SU-DHL-6 (cell line): ENCODE results near the gene DIPK1A.

Experiments used
- H2AFZ ChIP-seq: fragments of 200-600 bp; sonication (generic); 2 replicates; pipeline ENCODE4 v1.6.1; 2014; ENCODE audit warnings: low read depth, mild to moderate bottlenecking, moderate library complexity, mixed read lengths, antibody characterized with exemption, low read length; ENCODE audit not compliant: severe bottlenecking
- H3F3A ChIP-seq: fragments of 200-600 bp; shearing (Covaris generic); 2 replicates; pipeline ENCODE4 v1.6.0; 2016; ENCODE audit warnings: antibody characterized with exemption, mild to moderate bottlenecking; ENCODE audit not compliant: insufficient read depth
- H3K27ac ChIP-seq: fragments of 200-600 bp; sonication (generic); 2 replicates; pipeline ENCODE4 v1.5.1; 2016; ENCODE audit warnings: low read depth, mild to moderate bottlenecking, low read length, moderate library complexity, mixed read lengths
- H3K27me3 ChIP-seq: fragments of 200-600 bp; sonication (generic), shearing (Covaris generic); 2 replicates; pipeline ENCODE4 v1.6.0; 2014; ENCODE audit warnings: mild to moderate bottlenecking, low read length
- H3K36me3 ChIP-seq: fragments of 200-600 bp; sonication (generic); 2 replicates; pipeline ENCODE4 v1.6.1; 2014; ENCODE audit warnings: mild to moderate bottlenecking, low read length, mixed read lengths
- H3K4me2 ChIP-seq: fragments of 300-600, 200-600 bp; shearing (Covaris generic), sonication (generic); 2 replicates; pipeline ENCODE4 v1.6.0; 2014; ENCODE audit warnings: low read length, low read depth, mild to moderate bottlenecking; ENCODE audit not compliant: poor library complexity, severe bottlenecking
- H3K4me3 ChIP-seq: fragments of 200-600 bp; sonication (generic); 2 replicates; pipeline ENCODE4 v1.5.1; 2014; ENCODE audit warnings: antibody characterized with exemption, low read length, mild to moderate bottlenecking, mixed read lengths; ENCODE audit not compliant: insufficient read depth, poor library complexity, severe bottlenecking
- H3K79me2 ChIP-seq: fragments of 200-600 bp; sonication (generic); 2 replicates; pipeline ENCODE4 v1.6.1; 2014; ENCODE audit warnings: mild to moderate bottlenecking, low read length, moderate library complexity; ENCODE audit not compliant: insufficient read depth
- H3K9ac ChIP-seq: fragments of 200-600 bp; sonication (generic); 2 replicates; pipeline ENCODE4 v1.7.0; 2014; ENCODE audit warnings: mild to moderate bottlenecking, low read length
- H3K9me2 ChIP-seq: fragments of 200-600 bp; sonication (generic); replicated peaks from 2 replicates; pipeline ENCODE4 v1.6.1; 2014; ENCODE audit warnings: low read length; ENCODE audit not compliant: insufficient read depth
- H3K9me3 ChIP-seq: fragments of 200-600 bp; sonication (generic); 2 replicates; pipeline ENCODE4 v1.6.1; 2014; ENCODE audit warnings: low read length, mixed read lengths; ENCODE audit not compliant: insufficient read depth
- H4K20me1 ChIP-seq: fragments of 200-600 bp; sonication (generic); 2 replicates; pipeline ENCODE4 v1.6.1; 2014; ENCODE audit warnings: low read depth, mild to moderate bottlenecking, antibody characterized with exemption, low read length, moderate library complexity, mixed read lengths
- CTCF ChIP-seq: fragments of 200-600 bp; sonication (generic); IDR thresholded peaks from one replicate; pipeline ENCODE4 v1.5.1; 2017; ENCODE audit warnings: antibody characterized with exemption, mild to moderate bottlenecking, low read length, moderate library complexity; ENCODE audit not compliant: insufficient read depth, poor library complexity, severe bottlenecking
- EZH2phosphoT487 ChIP-seq: fragments of 200-600 bp; sonication (generic), shearing (Covaris generic); conservative IDR thresholded peaks from 2 replicates; pipeline ENCODE4 v1.6.1; 2018; ENCODE audit warnings: mild to moderate bottlenecking, antibody characterized with exemption, low read length, moderate library complexity, mixed read lengths

DIPK1A gene

DNA sequence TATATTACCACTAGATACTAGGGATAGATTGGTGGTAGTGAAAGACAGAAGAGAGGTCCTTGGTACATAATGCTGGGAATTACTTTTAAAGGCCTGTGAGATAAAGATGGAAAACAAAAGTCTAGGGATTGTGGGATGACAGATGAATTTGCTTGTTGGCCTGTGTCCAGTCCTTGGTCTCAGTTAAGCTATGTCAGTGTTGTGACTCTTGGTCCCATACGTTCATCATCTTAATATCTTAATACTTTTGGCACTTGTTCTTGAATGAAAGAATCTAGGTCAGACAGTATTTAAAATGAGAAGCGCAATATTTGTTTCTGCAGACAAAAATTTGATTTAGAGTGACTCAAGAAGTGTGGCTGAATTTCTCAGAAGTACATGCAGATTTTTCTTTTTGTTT is 121.8 kb downstream of the DIPK1A start:
- H3K9me2 ChIP-seq: no peaks in the 10 kb centered on the region
- H3K4me3 ChIP-seq: no peak overlapping the region
- no peak for TF ChIP-seq CTCF
- no peak for TF ChIP-seq EZH2phosphoT487
- H3K36me3 ChIP-seq: peaks cover 86% of the 10 kb centered on the region
- H3K9me3 ChIP-seq: no peaks in the 10 kb centered on the region
- no peak overlapping the region for H3K27ac ChIP-seq
- H3K4me2 ChIP-seq: no peak overlapping the region
- H3K9ac ChIP-seq: no peak overlapping the region
- peaks cover 66% of the 10 kb centered on the region for H4K20me1 ChIP-seq
- no peak overlapping the region for H2AFZ ChIP-seq
- H3K79me2 ChIP-seq: peaks cover 57% of the 10 kb centered on the region
- H3F3A ChIP-seq: peaks cover 90% of the 10 kb centered on the region
- H3K27me3 ChIP-seq: no peaks in the 10 kb centered on the region

DNA sequence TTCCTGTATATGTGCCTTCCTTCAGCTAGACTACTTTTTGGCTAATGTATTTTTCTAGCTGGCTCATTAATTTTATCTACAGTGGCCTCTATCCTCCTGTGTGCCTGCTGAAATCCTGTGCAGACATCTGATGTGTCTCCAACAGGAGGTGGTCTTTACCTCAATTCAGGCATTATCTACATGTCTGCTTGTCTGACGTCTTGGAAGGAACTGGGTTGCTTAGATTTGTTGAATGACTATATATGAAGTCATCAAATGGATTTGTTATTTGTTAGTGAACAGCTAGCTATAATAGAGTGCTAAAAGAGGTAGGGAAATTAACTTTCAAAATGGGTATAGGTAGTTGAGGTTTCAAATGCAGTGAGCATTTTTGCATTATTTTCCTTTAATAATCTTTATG is 122.7 kb downstream of the DIPK1A start:
- Histone ChIP-seq H3K9me2 (no peaks in the 10 kb centered on the region), H3K27me3 (no peaks in the 10 kb centered on the region), H4K20me1 (peaks cover 74% of the 10 kb centered on the region), H3K36me3 (peaks cover 87% of the 10 kb centered on the region), H3F3A (peaks cover 89% of the 10 kb centered on the region), H2AFZ (no peak overlapping the region), H3K79me2 (peaks cover 66% of the 10 kb centered on the region), H3K9ac (no peak overlapping the region), H3K4me3 (no peak overlapping the region), H3K27ac (no peak overlapping the region), H3K9me3 (no peaks in the 10 kb centered on the region), H3K4me2 (no peak overlapping the region)
- TF ChIP-seq CTCF: no peak
- no peak for TF ChIP-seq EZH2phosphoT487

- Histone ChIP-seq H3K4me3 (no peak overlapping the region), H2AFZ (no peak overlapping the region), H3K27me3 (no peaks in the 10 kb centered on the region), H3F3A (peaks cover 74% of the 10 kb centered on the region), H3K9ac (no peak overlapping the region), H4K20me1 (peaks cover 75% of the 10 kb centered on the region), H3K4me2 (no peak overlapping the region), H3K27ac (no peak overlapping the region), H3K36me3 (peaks cover 79% of the 10 kb centered on the region), H3K9me3 (no peaks in the 10 kb centered on the region), H3K79me2 (peaks cover 81% of the 10 kb centered on the region), H3K9me2 (no peaks in the 10 kb centered on the region)
- TF ChIP-seq EZH2phosphoT487: no peak
- no peak for TF ChIP-seq CTCF
Measured at GRCh38 chr1:92837062-92837461, 124.2 kb downstream of the DIPK1A start.
